ENCODE measurements around the gene DUOXA2. TPM values are rescaled to one million over a fixed set of nuclear protein-coding genes. Genes with fewer than 3 reads are reported as not detected.

DUOXA2 gene
- total RNA-seq, 6 donors from 2014 or later = 0.13 TPM; not detected in 5

DNA sequence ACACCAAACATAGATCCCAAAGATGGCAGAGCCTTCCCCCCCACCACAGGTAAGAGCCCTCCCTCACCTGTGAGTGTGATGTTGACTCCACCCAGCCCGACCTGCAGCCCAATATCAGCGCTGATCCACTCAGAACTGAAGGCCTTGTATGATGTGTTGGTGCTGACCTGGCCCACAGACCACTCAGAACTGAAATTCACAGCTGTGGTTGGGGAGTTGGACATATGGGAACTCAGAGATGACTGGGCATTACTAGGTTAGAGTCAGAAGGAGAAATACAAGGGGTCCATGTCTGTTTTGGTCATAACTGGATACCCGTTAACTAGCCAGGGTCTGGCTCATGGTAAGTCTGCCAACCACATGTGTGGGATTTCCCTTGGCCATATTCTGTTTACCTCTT lies 6.9 kb downstream of the DUOXA2 start:
- no peak for DNase-seq
- peaks cover 18 to 21% (median 18%) of the 10 kb centered on the region in 4 donors for H3K4me1 ChIP-seq
- TF ChIP-seq EP300 (IDR thresholded peaks at IDR 0.05) (no peak), POLR2AphosphoS5 (IDR thresholded peaks at IDR 0.05) (no peak), POLR2A (IDR thresholded peaks at IDR 0.05) (no peak)
- TF ChIP-seq, protein P1, sequence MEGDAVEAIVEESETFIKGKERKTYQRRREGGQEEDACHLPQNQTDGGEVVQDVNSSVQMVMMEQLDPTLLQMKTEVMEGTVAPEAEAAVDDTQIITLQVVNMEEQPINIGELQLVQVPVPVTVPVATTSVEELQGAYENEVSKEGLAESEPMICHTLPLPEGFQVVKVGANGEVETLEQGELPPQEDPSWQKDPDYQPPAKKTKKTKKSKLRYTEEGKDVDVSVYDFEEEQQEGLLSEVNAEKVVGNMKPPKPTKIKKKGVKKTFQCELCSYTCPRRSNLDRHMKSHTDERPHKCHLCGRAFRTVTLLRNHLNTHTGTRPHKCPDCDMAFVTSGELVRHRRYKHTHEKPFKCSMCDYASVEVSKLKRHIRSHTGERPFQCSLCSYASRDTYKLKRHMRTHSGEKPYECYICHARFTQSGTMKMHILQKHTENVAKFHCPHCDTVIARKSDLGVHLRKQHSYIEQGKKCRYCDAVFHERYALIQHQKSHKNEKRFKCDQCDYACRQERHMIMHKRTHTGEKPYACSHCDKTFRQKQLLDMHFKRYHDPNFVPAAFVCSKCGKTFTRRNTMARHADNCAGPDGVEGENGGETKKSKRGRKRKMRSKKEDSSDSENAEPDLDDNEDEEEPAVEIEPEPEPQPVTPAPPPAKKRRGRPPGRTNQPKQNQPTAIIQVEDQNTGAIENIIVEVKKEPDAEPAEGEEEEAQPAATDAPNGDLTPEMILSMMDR (IDR thresholded peaks at IDR 0.05) = no peak
- WGBS, 2 donors = 89 to 94% methylated on average over 3 of the region's 3 CpGs
- H3K4me3 ChIP-seq = no peak overlapping the region
- no peak for ATAC-seq (ENCODE audit: low FRiP score in 2 of 2)
- H3K27ac ChIP-seq = no peak overlapping the region
- no peaks in the 10 kb centered on the region for H3K9me3 ChIP-seq
- H3K27me3 ChIP-seq = peaks cover 0 to 19% (median 8%) of the 10 kb centered on the region in 4 donors
- peaks cover 0 to 9% (median 3%) of the 10 kb centered on the region in 4 donors for H3K36me3 ChIP-seq

DNA sequence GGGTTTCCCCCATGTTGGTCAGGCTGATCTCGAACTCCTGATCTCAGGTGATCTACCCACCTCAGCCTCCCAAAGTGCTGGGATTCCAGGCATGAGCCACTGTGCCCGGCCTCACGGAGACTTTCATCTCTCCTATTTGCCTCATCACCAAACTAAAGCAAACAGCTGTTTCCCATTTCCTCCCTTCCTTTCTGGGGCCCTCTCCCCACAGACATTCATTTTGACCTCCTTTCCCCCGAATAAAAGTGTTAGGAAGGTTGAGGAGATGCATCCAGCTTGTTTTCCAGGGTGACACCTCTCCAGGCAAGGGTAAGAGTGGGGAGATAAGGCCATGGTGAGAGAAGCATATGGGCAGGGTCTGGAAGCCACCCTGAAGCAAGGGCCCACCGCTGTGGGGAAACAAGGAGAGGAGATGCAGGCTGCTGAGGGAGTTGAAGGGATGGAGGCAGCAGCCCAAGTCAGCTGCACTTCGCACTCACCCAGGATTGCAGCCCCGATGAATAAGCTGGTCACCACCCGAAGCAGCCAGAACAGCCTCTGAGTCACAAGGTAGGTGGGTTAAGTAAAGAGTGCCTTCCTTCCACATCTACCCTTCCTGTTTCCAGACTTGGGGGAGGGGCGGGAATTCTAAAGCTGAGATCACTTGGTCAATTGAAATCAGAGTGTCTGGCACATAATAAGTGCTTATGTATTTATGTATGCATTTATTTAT lies 7.7 kb downstream of the DUOXA2 start:
- peak in 1 of 2 donors; percentile 40 for ATAC-seq (ENCODE audit: low FRiP score in 2 of 2)
- Histone ChIP-seq H3K4me1 (peaks cover 11 to 13% (median 12%) of the 10 kb centered on the region in 4 donors), H3K27ac (no peak overlapping the region), H3K36me3 (peaks cover 0 to 9% (median 3%) of the 10 kb centered on the region in 4 donors), H3K9me3 (no peaks in the 10 kb centered on the region), H3K4me3 (no peak overlapping the region), H3K27me3 (peaks cover 0 to 11% (median 5%) of the 10 kb centered on the region in 4 donors)
- TF ChIP-seq, protein P1 (IDR thresholded peaks at IDR 0.05) = no peak
- no peak for TF ChIP-seq EP300 (IDR thresholded peaks at IDR 0.05)
- TF ChIP-seq POLR2AphosphoS5 (IDR thresholded peaks at IDR 0.05) = no peak
- TF ChIP-seq POLR2A (IDR thresholded peaks at IDR 0.05) = no peak
- WGBS, 2 donors = 52 to 60% methylated on average over 9 of the region's 9 CpGs
- no peak for DNase-seq

DNA sequence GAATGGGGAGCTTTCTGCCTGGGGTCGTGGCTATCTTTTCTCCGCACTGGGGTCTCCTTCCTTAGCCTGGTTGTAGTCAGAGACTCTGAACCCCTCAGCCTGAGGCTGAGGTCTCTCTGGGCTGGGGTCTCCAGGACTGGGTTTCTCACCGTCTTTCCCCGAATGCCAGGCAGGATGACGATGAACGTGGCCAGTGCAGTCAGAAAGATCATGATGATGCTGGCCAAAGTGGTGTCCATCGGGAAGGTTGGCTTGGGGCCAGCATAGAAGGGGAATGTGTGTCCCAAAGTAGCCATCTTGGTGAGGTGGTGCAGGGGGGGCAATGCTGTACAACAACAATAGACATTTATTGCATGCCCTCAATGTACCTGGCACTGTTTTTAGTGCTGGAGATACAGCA lies 8.6 kb downstream of the DUOXA2 start:
- no peak overlapping the region for H3K4me3 ChIP-seq

DNA sequence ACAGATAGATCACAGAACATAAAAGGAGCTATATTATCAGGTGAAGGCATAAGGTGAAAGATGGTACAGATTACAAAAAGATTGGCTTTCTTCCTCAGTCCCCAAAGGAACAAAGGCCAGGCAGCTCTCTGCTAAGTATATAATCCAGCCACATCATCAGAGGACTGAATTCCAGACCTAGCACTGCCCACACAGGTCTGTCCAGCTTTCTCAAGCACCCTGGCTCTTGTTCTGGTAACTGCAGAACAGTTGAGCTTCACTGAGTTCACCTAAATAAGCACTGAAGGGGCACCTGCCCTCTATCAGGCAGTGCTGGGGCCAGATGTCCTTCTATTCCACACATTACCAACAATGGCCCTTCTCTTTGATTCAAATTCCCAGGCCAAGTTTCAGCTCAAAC lies 9.3 kb downstream of the DUOXA2 start:
- peak in 1 of 2 donors; percentile 58 for DNase-seq
- H3K27ac ChIP-seq = no peak overlapping the region
- peaks cover 0 to 4% (median 0%) of the 10 kb centered on the region in 4 donors for H3K4me1 ChIP-seq
- TF ChIP-seq POLR2AphosphoS5 (IDR thresholded peaks at IDR 0.05) (no peak), EP300 (IDR thresholded peaks at IDR 0.05) (no peak), POLR2A (IDR thresholded peaks at IDR 0.05) (no peak)
- TF ChIP-seq, protein P1 (IDR thresholded peaks at IDR 0.05) = no peak
- H3K9me3 ChIP-seq = no peaks in the 10 kb centered on the region
- H3K4me3 ChIP-seq = no peak overlapping the region
- peak in 1 of 2 donors; percentile 51 for ATAC-seq (ENCODE audit: low FRiP score in 2 of 2)
- H3K27me3 ChIP-seq = no peaks in the 10 kb centered on the region
- peaks cover 0 to 9% (median 3%) of the 10 kb centered on the region in 4 donors for H3K36me3 ChIP-seq

More for the DNA sequence above, 8.6 kb downstream of the DUOXA2 start:
- 81 to 89% methylated on average over 5 to 7 of the region's 7 CpGs for WGBS, 2 donors
- TF ChIP-seq POLR2AphosphoS5 (IDR thresholded peaks at IDR 0.05) (no peak), EP300 (IDR thresholded peaks at IDR 0.05) (no peak), POLR2A (IDR thresholded peaks at IDR 0.05) (no peak)
- TF ChIP-seq, protein P1 (IDR thresholded peaks at IDR 0.05) = no peak
- Histone ChIP-seq H3K9me3 (no peaks in the 10 kb centered on the region), H3K4me1 (peaks cover 3 to 4% (median 3%) of the 10 kb centered on the region in 4 donors), H3K27ac (no peak overlapping the region), H3K27me3 (peaks cover 0 to 2% (median 1%) of the 10 kb centered on the region in 4 donors), H3K36me3 (peaks cover 0 to 9% (median 3%) of the 10 kb centered on the region in 4 donors)
- no peak for ATAC-seq (ENCODE audit: low FRiP score in 2 of 2)
- DNase-seq = no peak

Data from upper lobe of left lung (tissue), 6 donors.